Measurements from ENCODE around the gene ATP2A3.

- TF ChIP-seq POLR2A (IDR thresholded peaks at IDR 0.05; ENCODE audit: low read depth, low read length), result no peak
- TF ChIP-seq POLR2AphosphoS5 (IDR thresholded peaks at IDR 0.05; ENCODE audit: low read depth, low read length), result no peak
Measured at GRCh38 chr17:3981455-3981854, 17.2 kb upstream of the ATP2A3 start.

Measured in GM12891 (cell line).